Measurements from ENCODE around the gene CLECL1.
"Not testable (repeated sequence)": the region's sequence is repeated elsewhere in the genome, so short reads cannot be mapped to it uniquely, and the experiment has no call there.

The CLECL1 gene

DNA sequence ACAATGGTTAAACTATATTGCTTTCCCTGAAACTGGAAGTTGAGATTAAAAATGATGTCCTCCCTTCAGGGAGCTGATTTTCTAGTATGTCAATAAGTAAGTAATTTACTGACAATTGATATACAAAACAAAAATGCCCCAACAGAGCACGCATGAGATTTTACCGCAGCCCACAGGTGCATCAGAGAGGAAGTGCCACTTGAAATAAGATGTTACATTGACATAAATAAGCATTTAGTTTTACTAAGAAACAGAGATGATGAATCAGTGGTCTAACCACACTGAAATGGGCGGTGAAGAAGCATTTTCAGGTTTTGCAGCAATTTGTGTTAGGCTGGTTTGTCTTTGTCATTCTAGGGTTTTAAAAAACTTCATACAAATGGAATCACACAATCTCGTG lies 8.8 kb upstream of the CLECL1 start:
- DNase-seq (ENCODE audit: insufficient read length, low spot score) (no peak), FAIRE-seq (peak; percentile 84)
- TF ChIP-seq POLR2A (IDR thresholded peaks at IDR 0.05; ENCODE audit: low read depth, low read length) (no peak), TAF1 (IDR thresholded peaks at IDR 0.05; ENCODE audit: low read depth, low read length) (no peak), PAX5 (IDR thresholded peaks at IDR 0.05; ENCODE audit: insufficient read depth, low read length, severe bottlenecking) (no peak), POU2F2 (IDR thresholded peaks at IDR 0.05; ENCODE audit: low read depth, low read length) (0 out of 2 replicates have a peak, but pooled peaks have one; percentile 70), SPI1 (IDR thresholded peaks at IDR 0.05; ENCODE audit: low read depth, low read length) (peak; percentile 96), POLR2AphosphoS5 (IDR thresholded peaks at IDR 0.05; ENCODE audit: low read depth, low read length) (peak; percentile 36; the same call in 1 of the 2 replicates)

DNA sequence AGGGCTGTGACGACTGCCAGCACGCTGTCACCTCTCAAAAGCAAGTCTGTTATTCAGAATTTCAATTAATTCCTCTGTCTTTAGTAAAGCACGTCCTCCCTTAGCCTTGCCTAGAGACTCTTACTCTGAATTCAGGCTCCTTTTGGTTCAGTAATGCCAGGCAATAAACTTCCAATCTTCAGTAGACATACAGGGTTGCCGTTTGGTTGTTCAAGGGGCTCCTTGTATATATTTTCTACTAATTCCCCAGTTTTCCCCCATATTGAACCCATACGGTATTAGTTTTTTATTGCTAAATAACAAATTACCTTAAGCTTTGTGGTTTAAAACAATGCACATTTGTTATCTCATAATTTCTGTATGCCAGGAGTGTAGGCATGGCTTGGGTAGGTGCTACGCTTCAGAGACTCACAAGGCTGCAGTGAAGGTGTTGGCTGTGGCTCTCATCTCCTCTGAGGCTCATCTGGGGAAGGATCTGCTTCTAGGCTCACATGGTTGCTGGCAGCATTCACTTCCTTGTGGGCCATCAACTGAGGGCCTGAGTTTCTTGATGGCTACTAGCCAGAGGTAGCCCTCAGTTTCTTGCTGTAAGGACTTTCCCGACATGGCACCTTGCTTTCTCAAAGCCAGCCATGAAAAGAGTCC lies 7.3 kb upstream of the CLECL1 start:
- TF ChIP-seq POLR2AphosphoS5 (IDR thresholded peaks at IDR 0.05; ENCODE audit: low read depth, low read length) (no peak), PAX5 (IDR thresholded peaks at IDR 0.05; ENCODE audit: insufficient read depth, low read length, severe bottlenecking) (no peak), POLR2A (IDR thresholded peaks at IDR 0.05; ENCODE audit: low read depth, low read length) (no peak), POU2F2 (IDR thresholded peaks at IDR 0.05; ENCODE audit: low read depth, low read length) (no peak), SPI1 (IDR thresholded peaks at IDR 0.05; ENCODE audit: low read depth, low read length) (no peak), TAF1 (IDR thresholded peaks at IDR 0.05; ENCODE audit: low read depth, low read length) (no peak)
- FAIRE-seq, result no peak
- DNase-seq (ENCODE audit: insufficient read length, low spot score), result no peak

DNA sequence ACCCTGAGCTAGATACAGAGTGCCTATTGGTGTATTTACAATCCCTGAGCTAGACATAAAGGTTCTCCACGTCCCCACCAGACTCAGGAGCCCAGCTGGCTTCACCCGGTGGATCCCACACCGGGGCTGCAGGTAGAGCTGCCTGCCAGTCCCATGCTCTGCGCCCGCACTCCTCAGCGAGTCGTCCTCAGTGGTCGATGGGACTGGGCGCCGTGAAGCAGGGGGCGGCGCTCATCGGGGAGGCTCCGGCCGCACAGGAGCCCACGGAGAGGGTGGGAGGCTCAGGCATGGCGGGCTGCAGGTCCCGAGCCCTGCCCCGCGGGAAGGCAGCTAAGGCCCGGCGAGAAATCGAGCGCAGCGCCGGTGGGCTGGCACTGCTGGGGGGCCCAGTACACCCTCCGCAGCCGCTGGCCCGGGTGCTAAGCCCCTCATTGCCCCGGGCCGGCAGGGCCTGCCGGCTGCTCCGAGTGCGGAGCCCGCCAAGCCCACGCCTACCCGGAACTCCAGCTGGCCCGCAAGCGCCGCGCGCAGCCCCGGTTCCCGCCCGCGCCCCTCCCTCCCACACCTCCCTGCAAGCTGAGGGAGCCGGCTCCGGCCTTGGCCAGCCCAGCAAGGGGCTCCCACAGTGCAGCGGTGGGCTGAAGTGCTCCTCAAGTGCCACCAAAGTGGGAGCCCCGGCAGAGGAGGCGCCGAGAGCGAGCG lies 6.7 kb upstream of the CLECL1 start:
- FAIRE-seq; DNase-seq (ENCODE audit: insufficient read length, low spot score): not testable (repeated sequence)

DNA sequence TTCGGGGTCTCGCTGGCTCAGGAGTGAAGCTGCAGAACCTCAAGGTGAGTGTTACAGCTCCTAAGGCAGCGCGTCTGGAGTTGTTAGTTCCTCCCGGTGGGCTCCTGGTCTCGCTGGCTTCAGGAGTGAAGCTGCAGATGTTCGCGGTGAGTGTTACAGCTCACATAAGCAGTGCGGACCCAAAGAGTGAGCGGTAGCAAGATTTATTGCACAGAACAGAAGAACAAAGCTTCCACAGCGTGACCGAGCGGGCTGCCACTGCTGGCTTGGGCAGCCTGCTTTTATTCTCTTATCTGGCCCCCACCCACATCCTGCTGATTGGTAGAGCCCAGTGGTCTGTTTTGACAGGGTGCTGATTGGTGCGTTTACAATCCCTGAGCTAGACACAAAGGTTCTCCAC lies 6.0 kb upstream of the CLECL1 start:
- not testable (repeated sequence) for DNase-seq (ENCODE audit: insufficient read length, low spot score); FAIRE-seq

DNA sequence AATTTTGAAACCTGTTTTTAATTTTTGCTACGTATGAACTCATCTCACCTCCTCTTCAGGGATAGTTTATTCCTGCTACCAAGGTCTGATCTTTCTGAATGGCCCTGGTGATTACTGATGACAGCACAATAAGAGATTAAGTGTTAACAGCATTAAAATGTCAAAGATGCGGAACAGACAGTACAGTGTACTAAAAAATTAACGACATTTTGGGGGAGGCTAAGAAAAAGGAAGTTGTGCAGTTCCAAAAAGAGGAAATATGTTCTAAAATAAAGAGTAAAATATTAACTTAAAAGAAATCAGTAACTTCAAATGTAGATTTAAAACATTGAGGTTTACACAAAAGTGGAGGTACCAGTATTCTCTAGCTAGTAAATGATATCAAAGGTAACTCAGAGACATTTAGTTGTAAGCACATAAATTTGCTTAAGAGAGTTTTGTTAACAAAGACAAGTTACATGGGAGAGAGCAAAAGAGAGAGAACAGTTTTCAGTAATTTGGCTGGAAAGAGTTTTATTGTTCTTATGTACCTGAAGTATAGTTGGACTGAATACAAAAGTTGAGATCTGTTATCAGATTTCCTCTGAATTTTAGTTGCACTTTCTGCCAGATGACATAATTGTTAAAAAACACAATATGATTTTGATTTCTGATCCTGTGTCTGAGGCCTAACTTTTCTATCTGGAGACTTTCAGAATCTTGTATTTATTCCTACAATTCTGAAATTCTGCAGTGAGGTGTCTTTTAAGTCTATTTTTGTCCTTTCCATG lies 4.2 kb upstream of the CLECL1 start:
- FAIRE-seq (no peak), DNase-seq (ENCODE audit: insufficient read length, low spot score) (no peak)
- no peak for TF ChIP-seq PAX5 (IDR thresholded peaks at IDR 0.05; ENCODE audit: insufficient read depth, low read length, severe bottlenecking)
- no peak for TF ChIP-seq POU2F2 (IDR thresholded peaks at IDR 0.05; ENCODE audit: low read depth, low read length)
- TF ChIP-seq SPI1 (IDR thresholded peaks at IDR 0.05; ENCODE audit: low read depth, low read length), result no peak

DNA sequence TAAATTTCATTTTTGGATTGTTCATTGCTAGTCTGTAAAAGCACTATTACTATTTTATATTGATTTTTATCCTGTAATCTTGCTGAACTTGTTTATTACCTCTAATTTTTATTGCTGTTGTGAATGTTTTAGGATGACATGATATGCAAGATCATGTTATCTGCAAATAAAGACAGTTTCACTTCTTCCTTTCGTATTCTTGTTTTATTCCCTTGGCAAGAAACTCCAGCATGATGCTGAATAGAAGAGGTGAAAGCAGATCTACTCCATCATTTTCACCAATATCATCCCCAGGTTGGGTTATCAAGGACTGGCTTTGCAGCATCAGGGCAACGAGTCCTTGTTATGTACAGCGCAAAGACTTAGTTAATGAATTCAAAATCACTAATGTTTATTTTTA lies 2.7 kb upstream of the CLECL1 start:
- peak; percentile 58 for TF ChIP-seq SPI1 (IDR thresholded peaks at IDR 0.05; ENCODE audit: low read depth, low read length)
- TF ChIP-seq PAX5 (IDR thresholded peaks at IDR 0.05; ENCODE audit: insufficient read depth, low read length, severe bottlenecking), result no peak
- DNase-seq (ENCODE audit: insufficient read length, low spot score) (no peak), FAIRE-seq (peak; percentile 38)

DNA sequence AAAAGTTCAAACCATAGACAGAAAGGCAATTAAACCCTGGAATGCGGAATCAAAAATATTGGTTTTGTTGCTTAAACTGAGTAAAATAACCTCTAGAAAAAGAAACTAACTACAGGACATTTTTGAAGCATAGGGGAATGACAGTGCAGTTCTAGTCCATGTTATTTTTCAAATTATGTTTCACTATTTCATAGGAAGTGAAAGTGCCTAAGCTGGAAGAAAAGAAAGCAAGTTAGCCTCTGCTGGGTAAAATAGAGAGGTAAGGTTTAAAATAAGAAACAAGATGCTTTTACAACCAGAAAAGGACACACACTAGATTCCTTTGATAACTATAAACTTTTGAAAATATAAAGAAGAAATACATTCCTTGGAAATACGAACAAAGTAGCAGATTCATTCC lies 1.1 kb downstream of the CLECL1 start:
- FAIRE-seq (peak; percentile 40), DNase-seq (ENCODE audit: insufficient read length, low spot score) (no peak)
- TF ChIP-seq POU2F2 (IDR thresholded peaks at IDR 0.05; ENCODE audit: low read depth, low read length) (no peak), SPI1 (IDR thresholded peaks at IDR 0.05; ENCODE audit: low read depth, low read length) (peak; percentile 66)

DNA sequence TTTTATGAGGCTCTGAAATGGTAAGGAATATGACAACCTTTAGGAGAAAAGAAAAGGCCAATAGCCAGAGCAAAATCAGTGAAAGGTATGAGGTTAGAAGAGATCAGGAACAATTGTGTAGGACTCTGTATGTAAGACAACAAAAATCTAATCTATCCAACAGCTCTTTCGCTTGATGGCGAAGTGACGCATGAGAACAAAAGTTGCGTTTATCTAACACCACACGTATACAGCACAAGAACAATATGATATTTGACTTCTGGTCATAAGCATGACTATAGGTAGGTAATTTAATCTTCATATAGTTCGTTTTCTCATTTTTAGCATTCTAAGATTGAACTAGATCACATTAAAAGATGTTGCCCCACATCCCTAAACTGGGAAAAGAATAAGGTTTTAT lies 1.5 kb downstream of the CLECL1 start:
- no peak for FAIRE-seq
- DNase-seq (ENCODE audit: insufficient read length, low spot score), result no peak
- TF ChIP-seq PAX5 (IDR thresholded peaks at IDR 0.05; ENCODE audit: insufficient read depth, low read length, severe bottlenecking), result no peak
- TF ChIP-seq TAF1 (IDR thresholded peaks at IDR 0.05; ENCODE audit: low read depth, low read length), result no peak
- TF ChIP-seq POLR2A (IDR thresholded peaks at IDR 0.05; ENCODE audit: low read depth, low read length), result no peak
- TF ChIP-seq POU2F2 (IDR thresholded peaks at IDR 0.05; ENCODE audit: low read depth, low read length), result no peak
- TF ChIP-seq SPI1 (IDR thresholded peaks at IDR 0.05; ENCODE audit: low read depth, low read length), result no peak
- no peak for TF ChIP-seq POLR2AphosphoS5 (IDR thresholded peaks at IDR 0.05; ENCODE audit: low read depth, low read length)

DNA sequence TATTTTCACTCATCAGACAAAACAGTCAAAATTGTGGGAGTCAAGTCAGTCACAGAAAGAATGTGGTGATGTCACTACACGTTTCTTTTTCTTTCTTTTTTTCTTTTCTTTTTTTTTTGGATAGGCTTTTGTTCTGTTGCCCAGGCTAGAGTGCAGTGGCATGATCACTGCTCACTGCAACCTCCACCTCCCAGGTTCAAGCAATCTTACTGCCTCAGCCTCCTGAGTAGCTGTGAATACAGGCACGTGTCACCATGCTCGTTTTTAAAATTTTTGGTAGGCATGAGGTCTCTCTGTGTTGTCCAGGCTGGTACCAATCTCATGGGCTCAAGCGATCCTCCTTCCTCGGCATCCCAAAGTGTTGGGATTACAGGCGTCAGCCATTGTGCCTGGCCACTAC lies 2.3 kb downstream of the CLECL1 start:
- DNase-seq (ENCODE audit: insufficient read length, low spot score) (no peak), FAIRE-seq (peak; percentile 59)
- TF ChIP-seq TAF1 (IDR thresholded peaks at IDR 0.05; ENCODE audit: low read depth, low read length), result no peak
- no peak for TF ChIP-seq POLR2AphosphoS5 (IDR thresholded peaks at IDR 0.05; ENCODE audit: low read depth, low read length)
- no peak for TF ChIP-seq PAX5 (IDR thresholded peaks at IDR 0.05; ENCODE audit: insufficient read depth, low read length, severe bottlenecking)
- no peak for TF ChIP-seq POU2F2 (IDR thresholded peaks at IDR 0.05; ENCODE audit: low read depth, low read length)
- TF ChIP-seq POLR2A (IDR thresholded peaks at IDR 0.05; ENCODE audit: low read depth, low read length), result no peak
- TF ChIP-seq SPI1 (IDR thresholded peaks at IDR 0.05; ENCODE audit: low read depth, low read length), result no peak

DNA sequence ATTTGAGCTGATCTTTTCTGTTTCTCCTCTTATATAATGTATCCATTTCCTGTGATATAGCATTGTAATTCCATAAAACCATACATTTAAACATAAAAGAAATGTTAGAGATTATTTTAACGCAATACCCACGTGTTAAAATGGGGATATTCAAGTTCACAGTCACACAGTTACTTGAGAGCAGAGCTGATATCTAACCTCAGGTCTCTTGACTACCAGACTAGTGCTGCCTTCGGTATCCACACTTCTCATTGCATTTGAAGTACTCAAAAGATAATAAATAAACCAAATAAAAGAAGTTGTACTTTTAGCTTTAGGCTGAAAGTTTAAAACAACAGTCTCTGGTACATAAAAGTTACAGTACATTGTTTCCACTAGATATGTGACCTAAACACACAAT lies 2.9 kb downstream of the CLECL1 start:
- no peak for DNase-seq (ENCODE audit: insufficient read length, low spot score)
- TF ChIP-seq POU2F2 (IDR thresholded peaks at IDR 0.05; ENCODE audit: low read depth, low read length) (no peak), SPI1 (IDR thresholded peaks at IDR 0.05; ENCODE audit: low read depth, low read length) (no peak), TAF1 (IDR thresholded peaks at IDR 0.05; ENCODE audit: low read depth, low read length) (no peak), POLR2AphosphoS5 (IDR thresholded peaks at IDR 0.05; ENCODE audit: low read depth, low read length) (no peak), POLR2A (IDR thresholded peaks at IDR 0.05; ENCODE audit: low read depth, low read length) (no peak), PAX5 (IDR thresholded peaks at IDR 0.05; ENCODE audit: insufficient read depth, low read length, severe bottlenecking) (no peak)

More for the DNA sequence above, 2.9 kb downstream of the CLECL1 start:
- FAIRE-seq, result peak; percentile 5
